Heart right ventricle (tissue), 16 donors: Measurements from ENCODE around the gene TAF4. TPM values are rescaled to one million over a fixed set of nuclear protein-coding genes. Genes with fewer than 3 reads are reported as not detected.
"Not testable (repeated sequence)": the region's sequence is repeated elsewhere in the genome, so short reads cannot be mapped to it uniquely, and the experiment has no call there.

Experiments used
- ATAC-seq, 8 donors: fragments of 200-7000 bp; cut with Tn5 transposase; one replicate each; pipeline ENCODE4 v1.9.1; 2020; ENCODE audit warnings: mild to moderate bottlenecking in 8 of 8, moderate library complexity in 8 of 8, moderate number of reproducible peaks in 1 of 8
- DNase-seq, 2 donors: peaks; one replicate each; pipeline ENCODE4 v3.0.0-alpha.2; 2020
- H3K27ac ChIP-seq, 10 donors: fragments of 200-600 bp; sonication (generic) in 2 of 10; one replicate each; pipeline versions ENCODE4 v1.5.0 to v1.8.0; 2020 to 2022; ENCODE audit warnings: mild to moderate bottlenecking in 3 of 10
- H3K27me3 ChIP-seq, 7 donors: fragments of 200-600 bp; one replicate each; pipeline ENCODE4 v1.8.0; 2021 to 2022; ENCODE audit warnings: mild to moderate bottlenecking in 2 of 7
- H3K36me3 ChIP-seq, 9 donors: fragments of 200-600 bp; sonication (generic) in 1 of 9; one replicate each; pipeline versions ENCODE4 v1.5.0 to v1.8.0; 2020 to 2022; ENCODE audit warnings: mild to moderate bottlenecking in 2 of 9
- H3K4me1 ChIP-seq, 9 donors: fragments of 200-600 bp; sonication (generic) in 1 of 9; one replicate each; pipeline versions ENCODE4 v1.5.0 to v1.8.0; 2020 to 2022; ENCODE audit warnings: mild to moderate bottlenecking in 4 of 9
- H3K4me3 ChIP-seq, 10 donors: fragments of 200-600 bp; sonication (generic) in 2 of 10; one replicate each; pipeline versions ENCODE4 v1.5.0 to v1.8.0; 2020 to 2022; ENCODE audit warnings: mild to moderate bottlenecking in 7 of 10, moderate library complexity in 2 of 10
- H3K9me3 ChIP-seq, 11 donors: fragments of 200-600 bp in 10 of 11; sonication (generic) in 2 of 11; one replicate each; pipeline versions ENCODE4 v1.5.0 to v1.8.0; 2013 to 2022; ENCODE audit warnings: mild to moderate bottlenecking in 2 of 11, control low read depth in 1 of 11, moderate library complexity in 1 of 11
- CTCF ChIP-seq, 9 donors: fragments of 200-600 bp; sonication (generic) in 2 of 9; IDR thresholded peaks; one replicate each; pipeline versions ENCODE4 v1.5.0 to v1.8.0; 2021 to 2022; ENCODE audit warnings: antibody characterized with exemption in 9 of 9, mild to moderate bottlenecking in 5 of 9, moderate library complexity in 1 of 9
- WGBS, 2 donors: extraction: QIAGEN DNeasy Blood & Tissue Kit; methylation state at CpG; one replicate each; pipeline ENCODE4 v1.1.7; 2013; ENCODE audit warnings: inconsistent platforms in 1 of 2; 5-methylcytosine and 5-hydroxymethylcytosine counted together
- intact Hi-C, 10 donors: fragments of 100-400 bp; cut with DNase I; formaldehyde crosslinking; loops; one replicate each; pipeline versions ENCODE4 v1.11.1 to v1.14.2; 2022
- polyA plus RNA-seq, 2 donors: library from polyadenylated mRNA; stranded (reverse); fragments of 200-250 nt; gene quantifications; one replicate each; pipeline ENCODE4 v1.2.3, GENCODE V29; 2013
- total RNA-seq, 10 donors: library from RNA; stranded (reverse); fragmentation: NEBNext Ultra II Directional in 3 of 10; extraction: Animal tissue kit (Norgen Biotek cat#: 25700) in 3 of 10; gene quantifications; one replicate each; pipeline versions ENCODE4 v1.2.1 to v1.2.4, GENCODE V29; 2021 to 2023
- donor health status: Arrhythmogenic right ventricular cardiomyopathy.
- donor health status: ischemic (EF 13 %, LVEDD 7.1; RV severe dilation, severe dysfunction).
- donor health status: healthy with polysubstance abuse.
- donor health status: DM: no; HTN: yes; CAD: no.
- donor health status: DM: no; HTN: no; CAD: no.
- donor health status: ischemic (EF 25% LVEDD 6.9; RV normal size, moderate dysfunction).
- donor health status: ischemic (EF 25% LVEDD 5.7; RV mildly dilated, moderate dysfunction).
- donor health status: healthy.
- donor health status: DM: yes; HTN: yes; CAD: no.
- donor health status: Ischemic cardiomyopathy.
- donor health status: ischemic (EF 35%, LVEDD 5.7; RV mildly dilated, moderate dysfunction).
- donor health status: nonischemic (EF 11% LVEDD 7.7; RV severe dilation, severe dysfunction).
- donor health status: DM: yes; HTN: yes; CAD: no.
- donor health status: PGD.
- donor health status: ischemic (EF 29% LVEDD 5.4; RV normal size, mild dysfunction).
- donor health status: nonischemic (EF 23%, LVEDD 6.1; RV moderate dilation, normal function).

TAF4 gene
- total and polyA plus RNA-seq, 12 donors: 3.7 to 14.8 (median 11.0) TPM

DNA sequence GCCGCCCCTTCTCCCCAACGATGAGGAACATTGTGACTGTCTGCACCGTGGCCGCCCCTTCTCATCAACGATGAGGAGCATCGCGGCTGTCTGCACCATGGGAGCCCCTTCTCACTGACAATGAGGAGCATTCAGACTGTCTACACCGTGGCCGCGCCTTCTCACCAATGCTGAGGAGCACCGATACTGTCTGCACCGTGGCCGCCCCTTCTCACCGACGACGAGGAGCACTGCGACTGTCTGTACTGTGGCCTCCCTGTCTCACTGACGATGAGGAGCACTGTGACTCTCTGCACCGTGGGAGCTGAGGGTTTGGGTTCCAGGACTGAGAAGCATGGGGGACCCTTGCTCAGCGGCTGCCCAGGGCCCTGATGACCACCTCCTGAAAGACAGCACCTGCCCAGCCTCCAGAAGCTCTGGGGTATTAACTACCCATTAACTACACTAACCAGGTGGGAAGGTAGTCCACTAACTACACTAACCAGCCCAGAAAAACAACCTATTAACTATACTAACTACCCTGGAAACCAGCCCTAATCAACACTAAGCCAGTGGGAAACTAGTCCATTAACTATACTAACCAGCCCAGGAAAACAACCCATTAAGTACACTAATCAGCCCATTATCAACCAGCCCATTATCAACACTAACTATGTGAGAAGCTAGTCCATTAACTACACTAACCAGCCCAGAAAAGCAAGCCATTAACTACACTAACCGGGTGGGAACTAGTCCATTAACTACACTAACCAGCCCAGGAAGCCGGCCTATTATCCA is 116.9 kb downstream of the TAF4 start:
- ATAC-seq (no peak), DNase-seq (peak in 1 of 2 donors; percentile 6)
- no peak overlapping the region for H3K27ac ChIP-seq
- 86 to 87% methylated on average over 21 to 22 of the region's 22 CpGs for WGBS, 2 donors
- TF ChIP-seq CTCF (IDR thresholded peaks at IDR 0.05): no peak
- H3K27me3 ChIP-seq: peaks cover 0 to 28% (median 11%) of the 10 kb centered on the region in 7 donors
- intact Hi-C loops: no loop called here
- H3K9me3 ChIP-seq: no peaks in the 10 kb centered on the region
- H3K4me1 ChIP-seq: no peaks in the 10 kb centered on the region
- H3K36me3 ChIP-seq: no peaks in the 10 kb centered on the region
- H3K4me3 ChIP-seq: no peak overlapping the region

GRCh38 chr20:61948056-61948455 is 117.6 kb downstream of the TAF4 start:
- H3K36me3 ChIP-seq, H3K27ac ChIP-seq, DNase-seq, intact Hi-C loops, H3K9me3 ChIP-seq, ATAC-seq, H3K4me3 ChIP-seq, H3K4me1 ChIP-seq: not testable (repeated sequence)
- H3K27me3 ChIP-seq: peaks cover 0 to 21% (median 11%) of the 10 kb centered on the region in 7 donors
- WGBS, 2 donors: 85 to 86% methylated on average over 24 of the region's 28 CpGs

DNA sequence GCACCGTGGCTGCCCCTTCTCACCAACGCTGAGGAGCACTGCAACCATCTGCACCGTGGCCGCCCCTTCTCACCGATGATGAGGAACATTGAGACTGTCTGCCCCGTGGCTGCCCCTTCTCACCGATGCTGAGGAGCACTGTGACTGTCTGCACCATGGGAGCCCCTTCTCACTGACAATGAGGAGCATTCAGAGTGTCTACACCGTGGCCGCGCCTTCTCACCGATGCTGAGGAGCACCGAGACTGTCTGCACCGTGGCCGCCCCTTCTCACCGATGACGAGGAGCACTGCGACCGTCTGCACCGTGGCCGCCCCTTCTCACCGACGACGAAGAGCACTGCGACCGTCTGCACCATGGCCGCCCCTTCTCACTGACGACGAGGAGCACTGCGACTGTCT is 120.2 kb downstream of the TAF4 start:
- 71 to 72% methylated on average over 14 to 17 of the region's 29 CpGs for WGBS, 2 donors
- H3K27ac ChIP-seq, H3K9me3 ChIP-seq, H3K4me1 ChIP-seq, H3K27me3 ChIP-seq, H3K4me3 ChIP-seq, H3K36me3 ChIP-seq, DNase-seq, intact Hi-C loops, ATAC-seq: not testable (repeated sequence)

GRCh38 chr20:61944967-61945366 is 120.7 kb downstream of the TAF4 start:
- H3K27ac ChIP-seq, H3K4me3 ChIP-seq, intact Hi-C loops, H3K9me3 ChIP-seq, ATAC-seq, DNase-seq, H3K27me3 ChIP-seq, H3K4me1 ChIP-seq, H3K36me3 ChIP-seq: not testable (repeated sequence)
- 88 to 89% methylated on average over 9 to 13 of the region's 34 CpGs for WGBS, 2 donors

- TF ChIP-seq CTCF (IDR thresholded peaks at IDR 0.05): no peak
- no peak overlapping the region for H3K4me3 ChIP-seq
- no peaks in the 10 kb centered on the region for H3K4me1 ChIP-seq
- intact Hi-C loops: no loop called here
- no peaks in the 10 kb centered on the region for H3K36me3 ChIP-seq
- no peaks in the 10 kb centered on the region for H3K9me3 ChIP-seq
- DNase-seq (peak in 1 of 2 donors; percentile 6), ATAC-seq (no peak)
- peaks cover 0 to 20% (median 11%) of the 10 kb centered on the region in 7 donors for H3K27me3 ChIP-seq
- no peak overlapping the region for H3K27ac ChIP-seq
- 72 to 82% methylated on average over 9 of the region's 9 CpGs for WGBS, 2 donors
Measured at GRCh38 chr20:61942526-61942925, 123.2 kb downstream of the TAF4 start.
